HepG2 (cell line): Measurements from ENCODE around the gene TRPC1. TPM values are rescaled to one million over a fixed set of nuclear protein-coding genes. Genes with fewer than 3 reads are reported as not detected.

Experiments used
- CHCHD3 ChIP-seq: sonication (generic); formaldehyde crosslinking; IDR thresholded peaks from 2 replicates; pipeline ENCODE4 v1.8.0; 2022; ENCODE audit warnings: mild to moderate bottlenecking, missing genetic modification reagents, moderate library complexity
- XRCC5 ChIP-seq: fragments of 200-400 bp; formaldehyde crosslinking; optimal IDR thresholded peaks from 2 replicates; pipeline ENCODE3; 2017; ENCODE audit warnings: mild to moderate bottlenecking, low read length
- polyA plus RNA-seq, 8 experiments: library from polyadenylated mRNA; depleted of rRNA in 3 of 8; stranded (reverse) in 7 of 8; unstranded in 1 of 8; fragments of >200 nt; fragmentation: Illumina TruSeq in 4 of 8; extraction: Trizol in 4 of 8; gene quantifications; 2 replicates each; pipeline versions ENCODE4 v1.2.1 to v1.2.3, GENCODE V29; 2011 to 2016; ENCODE audit warnings: low read depth in 4 of 8, missing spikeins in 1 of 8, mixed read lengths in 1 of 8; ENCODE audit not compliant: insufficient read depth in 1 of 8
- total RNA-seq, 5 experiments: library from RNA; depleted of rRNA; stranded (reverse); fragments of >200 nt; fragmentation: Illumina TruSeq; extraction: Trizol; gene quantifications; 2 replicates each; pipeline ENCODE4 v1.2.3, GENCODE V29; 2016; ENCODE audit warnings: low read depth in 1 of 5
- TF ChIP-seq, protein P1 (sequence below): sonication (generic); formaldehyde crosslinking; IDR thresholded peaks from 2 replicates; pipeline ENCODE4 v1.5.0; 2020; ENCODE audit warnings: mild to moderate bottlenecking, missing genetic modification reagents, borderline replicate concordance

The TRPC1 gene
- total and polyA plus RNA-seq, 2 of the 13 experiments (the other 11 are each of a cell fraction or from before 2014, with no cell fraction given), result 10.8 to 13.1 TPM

DNA sequence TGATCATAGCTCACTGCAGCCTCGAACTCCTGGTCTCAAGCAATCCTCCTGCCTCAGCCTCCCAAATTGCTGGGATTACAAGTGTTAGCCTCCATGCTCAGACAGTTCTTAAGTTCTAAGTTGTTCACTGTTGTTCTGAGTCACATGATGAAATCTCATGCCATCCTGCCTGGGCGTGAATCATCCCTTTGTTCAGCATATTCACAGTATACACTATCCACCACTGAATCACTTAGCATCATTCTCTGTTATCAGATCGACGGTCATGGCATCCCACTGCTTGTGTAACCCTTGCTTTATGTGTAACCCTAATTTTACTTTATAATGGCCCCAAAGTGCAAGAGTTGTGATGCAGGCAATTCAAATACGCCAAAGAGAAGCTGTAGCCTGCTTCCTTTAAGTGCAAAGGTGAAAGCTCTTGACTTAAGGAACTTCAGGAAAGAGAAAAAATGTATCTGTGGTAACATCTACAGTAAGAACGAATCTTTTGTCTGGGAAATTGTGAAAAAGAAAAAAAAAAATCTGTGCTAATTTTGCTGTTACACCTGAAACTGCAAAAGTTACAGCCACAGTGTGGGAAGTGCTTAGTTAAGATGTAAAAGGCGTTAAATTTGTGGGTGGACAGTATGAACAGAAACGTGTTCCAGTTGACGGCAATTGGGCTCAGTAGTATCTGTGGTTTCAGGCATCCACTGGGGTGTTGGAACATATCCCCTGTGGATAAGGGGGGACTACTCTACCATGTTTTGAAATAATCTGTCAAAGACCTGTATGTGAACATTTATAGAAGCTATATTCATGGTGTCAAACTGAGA lies 84.5 kb downstream of the TRPC1 start (continued):
- TF ChIP-seq, protein P1, sequence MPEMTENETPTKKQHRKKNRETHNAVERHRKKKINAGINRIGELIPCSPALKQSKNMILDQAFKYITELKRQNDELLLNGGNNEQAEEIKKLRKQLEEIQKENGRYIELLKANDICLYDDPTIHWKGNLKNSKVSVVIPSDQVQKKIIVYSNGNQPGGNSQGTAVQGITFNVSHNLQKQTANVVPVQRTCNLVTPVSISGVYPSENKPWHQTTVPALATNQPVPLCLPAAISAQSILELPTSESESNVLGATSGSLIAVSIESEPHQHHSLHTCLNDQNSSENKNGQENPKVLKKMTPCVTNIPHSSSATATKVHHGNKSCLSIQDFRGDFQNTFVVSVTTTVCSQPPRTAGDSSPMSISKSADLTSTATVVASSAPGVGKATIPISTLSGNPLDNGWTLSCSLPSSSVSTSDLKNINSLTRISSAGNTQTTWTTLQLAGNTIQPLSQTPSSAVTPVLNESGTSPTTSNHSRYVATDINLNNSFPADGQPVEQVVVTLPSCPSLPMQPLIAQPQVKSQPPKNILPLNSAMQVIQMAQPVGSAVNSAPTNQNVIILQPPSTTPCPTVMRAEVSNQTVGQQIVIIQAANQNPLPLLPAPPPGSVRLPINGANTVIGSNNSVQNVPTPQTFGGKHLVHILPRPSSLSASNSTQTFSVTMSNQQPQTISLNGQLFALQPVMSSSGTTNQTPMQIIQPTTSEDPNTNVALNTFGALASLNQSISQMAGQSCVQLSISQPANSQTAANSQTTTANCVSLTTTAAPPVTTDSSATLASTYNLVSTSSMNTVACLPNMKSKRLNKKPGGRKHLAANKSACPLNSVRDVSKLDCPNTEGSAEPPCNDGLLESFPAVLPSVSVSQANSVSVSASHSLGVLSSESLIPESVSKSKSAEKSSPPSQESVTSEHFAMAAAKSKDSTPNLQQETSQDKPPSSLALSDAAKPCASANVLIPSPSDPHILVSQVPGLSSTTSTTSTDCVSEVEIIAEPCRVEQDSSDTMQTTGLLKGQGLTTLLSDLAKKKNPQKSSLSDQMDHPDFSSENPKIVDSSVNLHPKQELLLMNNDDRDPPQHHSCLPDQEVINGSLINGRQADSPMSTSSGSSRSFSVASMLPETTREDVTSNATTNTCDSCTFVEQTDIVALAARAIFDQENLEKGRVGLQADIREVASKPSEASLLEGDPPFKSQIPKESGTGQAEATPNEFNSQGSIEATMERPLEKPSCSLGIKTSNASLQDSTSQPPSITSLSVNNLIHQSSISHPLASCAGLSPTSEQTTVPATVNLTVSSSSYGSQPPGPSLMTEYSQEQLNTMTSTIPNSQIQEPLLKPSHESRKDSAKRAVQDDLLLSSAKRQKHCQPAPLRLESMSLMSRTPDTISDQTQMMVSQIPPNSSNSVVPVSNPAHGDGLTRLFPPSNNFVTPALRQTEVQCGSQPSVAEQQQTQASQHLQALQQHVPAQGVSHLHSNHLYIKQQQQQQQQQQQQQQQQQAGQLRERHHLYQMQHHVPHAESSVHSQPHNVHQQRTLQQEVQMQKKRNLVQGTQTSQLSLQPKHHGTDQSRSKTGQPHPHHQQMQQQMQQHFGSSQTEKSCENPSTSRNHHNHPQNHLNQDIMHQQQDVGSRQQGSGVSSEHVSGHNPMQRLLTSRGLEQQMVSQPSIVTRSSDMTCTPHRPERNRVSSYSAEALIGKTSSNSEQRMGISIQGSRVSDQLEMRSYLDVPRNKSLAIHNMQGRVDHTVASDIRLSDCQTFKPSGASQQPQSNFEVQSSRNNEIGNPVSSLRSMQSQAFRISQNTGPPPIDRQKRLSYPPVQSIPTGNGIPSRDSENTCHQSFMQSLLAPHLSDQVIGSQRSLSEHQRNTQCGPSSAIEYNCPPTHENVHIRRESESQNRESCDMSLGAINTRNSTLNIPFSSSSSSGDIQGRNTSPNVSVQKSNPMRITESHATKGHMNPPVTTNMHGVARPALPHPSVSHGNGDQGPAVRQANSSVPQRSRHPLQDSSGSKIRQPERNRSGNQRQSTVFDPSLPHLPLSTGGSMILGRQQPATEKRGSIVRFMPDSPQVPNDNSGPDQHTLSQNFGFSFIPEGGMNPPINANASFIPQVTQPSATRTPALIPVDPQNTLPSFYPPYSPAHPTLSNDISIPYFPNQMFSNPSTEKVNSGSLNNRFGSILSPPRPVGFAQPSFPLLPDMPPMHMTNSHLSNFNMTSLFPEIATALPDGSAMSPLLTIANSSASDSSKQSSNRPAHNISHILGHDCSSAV (CRISPR knock-in tag), result no peak
- no peak for TF ChIP-seq XRCC5
- no peak for TF ChIP-seq CHCHD3 (CRISPR knock-in tag)
- TF ChIP-seq, all 625 proteins: peak for 0
